ENCODE measurements around the gene BRIP1. TPM values are rescaled to one million over a fixed set of nuclear protein-coding genes. Genes with fewer than 3 reads are reported as not detected.

BRIP1 gene
- polyA plus RNA-seq, 1 of the 3 experiments (the other 2 are of a cell fraction) = 2.0 TPM

DNA sequence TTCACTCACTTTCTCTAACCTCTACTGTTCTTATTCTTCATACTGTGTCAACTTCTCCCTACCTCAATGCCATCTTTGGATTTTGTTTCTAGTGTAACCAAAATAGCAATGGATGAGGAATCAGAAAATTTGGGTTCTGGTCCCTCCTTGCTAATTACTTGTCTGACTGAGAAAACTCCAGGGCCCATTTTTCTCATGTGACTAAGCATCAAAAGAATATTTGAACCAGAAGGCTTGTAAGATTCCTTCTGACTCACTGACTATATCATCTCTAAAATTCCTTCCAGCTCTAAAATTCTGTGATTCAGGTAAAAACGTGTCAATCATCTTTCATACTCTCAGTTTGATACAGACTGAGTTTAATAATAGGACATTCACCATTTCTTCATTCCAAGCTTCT lies 57.9 kb downstream of the BRIP1 start (continued):
- TF ChIP-seq NRF1 (IDR thresholded peaks at IDR 0.05; ENCODE audit: low read depth, low read length) (no peak), ELF1 (IDR thresholded peaks at IDR 0.05) (no peak)

DNA sequence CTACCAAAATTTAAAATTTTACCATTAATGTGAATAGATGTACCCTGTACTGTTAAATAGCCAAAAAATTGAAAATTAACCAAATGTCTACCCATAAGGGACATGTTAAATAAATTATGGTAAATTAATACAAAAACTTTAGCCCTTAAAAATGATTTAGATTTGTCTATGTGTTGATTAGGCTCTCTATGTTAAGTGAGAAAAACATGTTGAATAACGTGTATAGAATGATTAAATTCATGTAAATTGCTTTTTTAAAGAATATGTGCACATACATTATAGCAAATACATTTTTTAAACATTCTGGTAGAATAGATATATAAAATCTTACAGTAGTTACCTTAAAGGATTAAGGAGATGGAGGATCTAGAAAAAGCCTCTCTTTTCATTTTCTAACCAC lies 59.5 kb downstream of the BRIP1 start:
- TF ChIP-seq, protein P1, sequence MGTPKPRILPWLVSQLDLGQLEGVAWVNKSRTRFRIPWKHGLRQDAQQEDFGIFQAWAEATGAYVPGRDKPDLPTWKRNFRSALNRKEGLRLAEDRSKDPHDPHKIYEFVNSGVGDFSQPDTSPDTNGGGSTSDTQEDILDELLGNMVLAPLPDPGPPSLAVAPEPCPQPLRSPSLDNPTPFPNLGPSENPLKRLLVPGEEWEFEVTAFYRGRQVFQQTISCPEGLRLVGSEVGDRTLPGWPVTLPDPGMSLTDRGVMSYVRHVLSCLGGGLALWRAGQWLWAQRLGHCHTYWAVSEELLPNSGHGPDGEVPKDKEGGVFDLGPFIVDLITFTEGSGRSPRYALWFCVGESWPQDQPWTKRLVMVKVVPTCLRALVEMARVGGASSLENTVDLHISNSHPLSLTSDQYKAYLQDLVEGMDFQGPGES (IDR thresholded peaks at IDR 0.05; ENCODE audit: low read depth, low read length) = no peak
- TF ChIP-seq EZH2phosphoT487 (IDR thresholded peaks at IDR 0.05; ENCODE audit: borderline replicate concordance, low read depth) (no peak), MXI1 (IDR thresholded peaks at IDR 0.05; ENCODE audit: low read depth, low read length) (no peak), FOXM1 (IDR thresholded peaks at IDR 0.05; ENCODE audit: low read depth) (no peak), RXRA (IDR thresholded peaks at IDR 0.05; ENCODE audit: borderline replicate concordance, low read depth) (no peak), RFX5 (IDR thresholded peaks at IDR 0.05; ENCODE audit: low read length) (no peak)
- TF ChIP-seq, protein P2, sequence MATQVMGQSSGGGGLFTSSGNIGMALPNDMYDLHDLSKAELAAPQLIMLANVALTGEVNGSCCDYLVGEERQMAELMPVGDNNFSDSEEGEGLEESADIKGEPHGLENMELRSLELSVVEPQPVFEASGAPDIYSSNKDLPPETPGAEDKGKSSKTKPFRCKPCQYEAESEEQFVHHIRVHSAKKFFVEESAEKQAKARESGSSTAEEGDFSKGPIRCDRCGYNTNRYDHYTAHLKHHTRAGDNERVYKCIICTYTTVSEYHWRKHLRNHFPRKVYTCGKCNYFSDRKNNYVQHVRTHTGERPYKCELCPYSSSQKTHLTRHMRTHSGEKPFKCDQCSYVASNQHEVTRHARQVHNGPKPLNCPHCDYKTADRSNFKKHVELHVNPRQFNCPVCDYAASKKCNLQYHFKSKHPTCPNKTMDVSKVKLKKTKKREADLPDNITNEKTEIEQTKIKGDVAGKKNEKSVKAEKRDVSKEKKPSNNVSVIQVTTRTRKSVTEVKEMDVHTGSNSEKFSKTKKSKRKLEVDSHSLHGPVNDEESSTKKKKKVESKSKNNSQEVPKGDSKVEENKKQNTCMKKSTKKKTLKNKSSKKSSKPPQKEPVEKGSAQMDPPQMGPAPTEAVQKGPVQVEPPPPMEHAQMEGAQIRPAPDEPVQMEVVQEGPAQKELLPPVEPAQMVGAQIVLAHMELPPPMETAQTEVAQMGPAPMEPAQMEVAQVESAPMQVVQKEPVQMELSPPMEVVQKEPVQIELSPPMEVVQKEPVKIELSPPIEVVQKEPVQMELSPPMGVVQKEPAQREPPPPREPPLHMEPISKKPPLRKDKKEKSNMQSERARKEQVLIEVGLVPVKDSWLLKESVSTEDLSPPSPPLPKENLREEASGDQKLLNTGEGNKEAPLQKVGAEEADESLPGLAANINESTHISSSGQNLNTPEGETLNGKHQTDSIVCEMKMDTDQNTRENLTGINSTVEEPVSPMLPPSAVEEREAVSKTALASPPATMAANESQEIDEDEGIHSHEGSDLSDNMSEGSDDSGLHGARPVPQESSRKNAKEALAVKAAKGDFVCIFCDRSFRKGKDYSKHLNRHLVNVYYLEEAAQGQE (IDR thresholded peaks at IDR 0.05; ENCODE audit: low read depth, low read length) = no peak
- no peaks in the 10 kb centered on the region for H4K20me1 ChIP-seq (ENCODE audit: insufficient read depth)
- H3K36me3 ChIP-seq (replicated peaks in 1 of 2; ENCODE audit: control insufficient read depth in 1 of 2, insufficient read depth in 2 of 2, low read length in 1 of 2) = peaks cover 18 to 36% of the 10 kb centered on the region in 2 experiments
- H3K4me2 ChIP-seq = no peak overlapping the region
- POLR2A ChIA-PET = interaction anchor here (0.6 kb wide), 1 partner anchor 384 kb away, joined by 4 read pairs; no protein-coding TSS in a partner anchor
- H3K27ac ChIP-seq (ENCODE audit: low read depth in 2 of 2, low read length in 1 of 2) = no peak overlapping the region
- H3K4me3 ChIP-seq (ENCODE audit: low read depth in 2 of 2, low read length in 1 of 2) = no peak overlapping the region
- no peaks in the 10 kb centered on the region for H3K9me2 ChIP-seq
- no peak overlapping the region for H3K9ac ChIP-seq
- CTCF ChIA-PET = no interaction called here
- 99% methylated on average over 1 of the region's 1 CpG for WGBS (ENCODE audit: low lambda C conversion rate)
- no peak overlapping the region for H2AFZ ChIP-seq (ENCODE audit: low read depth)
- H3K9me3 ChIP-seq = no peaks in the 10 kb centered on the region
- H3F3A ChIP-seq (replicated peaks; ENCODE audit: insufficient read depth) = peaks cover 26% of the 10 kb centered on the region
- H3K27me3 ChIP-seq (ENCODE audit: insufficient read depth) = no peaks in the 10 kb centered on the region
- peaks cover 6% of the 10 kb centered on the region; the same call in 1 of the 2 replicates for H3K79me2 ChIP-seq (ENCODE audit: insufficient read depth)
- peaks cover 4 to 11% of the 10 kb centered on the region in 2 experiments; a peak in 2 of 4 replicates for H3K4me1 ChIP-seq (ENCODE audit: control insufficient read depth in 1 of 2, insufficient read depth in 2 of 2, low read depth in 1 of 2, low read length in 1 of 2)
- DNase-seq = no peak

DNA sequence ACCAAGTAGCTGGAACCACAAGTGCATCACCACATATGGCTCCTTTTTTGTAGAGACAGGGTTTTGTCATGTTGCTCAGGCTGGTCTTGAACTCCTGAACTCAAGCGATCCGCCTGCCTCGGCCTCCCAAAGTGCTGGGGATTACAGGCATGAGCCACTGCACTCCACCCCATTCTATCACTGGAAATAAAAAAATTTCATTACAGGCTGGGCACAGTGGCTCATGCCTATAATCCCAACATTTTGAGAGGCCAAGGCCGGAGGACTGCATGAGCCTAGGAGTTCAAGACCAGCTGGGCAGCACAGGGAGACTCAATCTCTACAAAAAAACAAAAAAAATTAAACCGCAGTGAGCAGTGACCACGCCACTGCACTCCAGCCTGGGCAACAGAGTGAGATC lies 60.1 kb downstream of the BRIP1 start:
- H2AFZ ChIP-seq (ENCODE audit: low read depth) = no peak overlapping the region
- TF ChIP-seq NRF1 (IDR thresholded peaks at IDR 0.05; ENCODE audit: low read depth, low read length) = no peak
- no peak for TF ChIP-seq NFIC (IDR thresholded peaks at IDR 0.05; ENCODE audit: borderline replicate concordance)
- TF ChIP-seq GATA2 (CRISPR knock-in tag; IDR thresholded peaks at IDR 0.05) = no peak
- no peak for TF ChIP-seq FOXM1 (IDR thresholded peaks at IDR 0.05; ENCODE audit: low read depth)
- TF ChIP-seq RCOR1 (IDR thresholded peaks at IDR 0.05; ENCODE audit: low read length) = no peak
- TF ChIP-seq RXRA (IDR thresholded peaks at IDR 0.05; ENCODE audit: borderline replicate concordance, low read depth) = no peak
- TF ChIP-seq, protein P3, sequence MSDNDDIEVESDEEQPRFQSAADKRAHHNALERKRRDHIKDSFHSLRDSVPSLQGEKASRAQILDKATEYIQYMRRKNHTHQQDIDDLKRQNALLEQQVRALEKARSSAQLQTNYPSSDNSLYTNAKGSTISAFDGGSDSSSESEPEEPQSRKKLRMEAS (IDR thresholded peaks at IDR 0.05; ENCODE audit: low read depth) = no peak
- no peak for TF ChIP-seq JUND (IDR thresholded peaks at IDR 0.05)
- TF ChIP-seq FOXJ3 (CRISPR knock-in tag; IDR thresholded peaks at IDR 0.05) = no peak
- CTCF ChIA-PET = interaction anchor here (1.4 kb wide), 1 partner anchor 22 kb away, joined by 3 read pairs; no protein-coding TSS in a partner anchor
- peaks cover 4 to 11% of the 10 kb centered on the region in 2 experiments; a peak in 2 of 4 replicates for H3K4me1 ChIP-seq (ENCODE audit: control insufficient read depth in 1 of 2, insufficient read depth in 2 of 2, low read depth in 1 of 2, low read length in 1 of 2)
- H4K20me1 ChIP-seq (ENCODE audit: insufficient read depth) = no peaks in the 10 kb centered on the region
- H3K9me3 ChIP-seq = no peaks in the 10 kb centered on the region
- 97% methylated on average over 6 of the region's 6 CpGs for WGBS (ENCODE audit: low lambda C conversion rate)
- H3K4me3 ChIP-seq (ENCODE audit: low read depth in 2 of 2, low read length in 1 of 2) = no peak overlapping the region
- peaks cover 18 to 39% of the 10 kb centered on the region in 2 experiments for H3K36me3 ChIP-seq (replicated peaks in 1 of 2; ENCODE audit: control insufficient read depth in 1 of 2, insufficient read depth in 2 of 2, low read length in 1 of 2)
- H3K4me2 ChIP-seq = no peak overlapping the region
- no peak for DNase-seq
- H3K79me2 ChIP-seq (ENCODE audit: insufficient read depth) = peaks cover 6% of the 10 kb centered on the region; the same call in 1 of the 2 replicates
- H3K9me2 ChIP-seq = no peaks in the 10 kb centered on the region
- POLR2A ChIA-PET = no interaction called here
- no peak overlapping the region for H3K27ac ChIP-seq (ENCODE audit: low read depth in 2 of 2, low read length in 1 of 2)
- H3F3A ChIP-seq (replicated peaks; ENCODE audit: insufficient read depth) = peaks cover 26% of the 10 kb centered on the region
- no peaks in the 10 kb centered on the region for H3K27me3 ChIP-seq (ENCODE audit: insufficient read depth)
- H3K9ac ChIP-seq = no peak overlapping the region

Data from SK-N-SH (cell line).